OCI-LY3 (cell line): ENCODE data around the gene MSANTD3.
"Not testable (repeated sequence)": the region's sequence is repeated elsewhere in the genome, so short reads cannot be mapped to it uniquely, and the experiment has no call there.

Experiments used
- H2AFZ ChIP-seq: fragments of 200-600, 300-600 bp; shearing (Covaris generic); 2 replicates; pipeline ENCODE4 v1.6.0; 2014; ENCODE audit warnings: antibody characterized with exemption, low read depth, low read length
- H3K27ac ChIP-seq: fragments of 200-600, 300-600 bp; sonication (generic); 2 replicates; pipeline ENCODE4 v1.5.1; 2014; ENCODE audit warnings: mild to moderate bottlenecking, low read length, moderate library complexity, mixed read lengths
- H3K27me3 ChIP-seq: fragments of 200-600, 300-600 bp; sonication (generic); 2 replicates; pipeline ENCODE4 v1.6.1; 2014; ENCODE audit warnings: low read depth, low read length, mixed read lengths
- H3K36me3 ChIP-seq: fragments of 200-600, 300-600 bp; sonication (generic); replicated peaks from 2 replicates; pipeline ENCODE3; 2014; ENCODE audit warnings: low read depth, low read length, mixed read lengths
- H3K4me1 ChIP-seq: fragments of 300-600, 200-600 bp; sonication (generic); 2 replicates; pipeline ENCODE4 v1.6.1; 2014; ENCODE audit warnings: low read length, mixed read lengths
- H3K4me2 ChIP-seq: fragments of 200-600, 300-600 bp; sonication (generic); 2 replicates; pipeline ENCODE4 v1.6.1; 2014; ENCODE audit warnings: low read length, mixed read lengths
- H3K4me3 ChIP-seq: fragments of 300-600, 200-600 bp; sonication (generic); 2 replicates; pipeline ENCODE4 v1.5.1; 2014; ENCODE audit warnings: antibody characterized with exemption, mild to moderate bottlenecking, low read length, moderate library complexity
- H3K79me2 ChIP-seq: fragments of 300-600, 200-600 bp; shearing (Covaris generic); 2 replicates; pipeline ENCODE4 v1.6.1; 2014; ENCODE audit warnings: mild to moderate bottlenecking, low read length, mixed read lengths
- H3K9ac ChIP-seq: fragments of 300-600, 200-600 bp; shearing (Covaris generic); 2 replicates; pipeline ENCODE4 v1.6.0; 2014; ENCODE audit warnings: mild to moderate bottlenecking, low read length, moderate library complexity
- H3K9me3 ChIP-seq: fragments of 200-600, 300-600 bp; shearing (Covaris generic); 2 replicates; pipeline ENCODE4 v1.6.1; 2014; ENCODE audit warnings: low read length, mixed read lengths; ENCODE audit not compliant: insufficient read depth
- H4K20me1 ChIP-seq: fragments of 200-600, 300-600 bp; sonication (generic); 2 replicates; pipeline ENCODE4 v1.6.1; 2016; ENCODE audit warnings: low read length, mixed read lengths; ENCODE audit not compliant: insufficient read depth
- EZH2phosphoT487 ChIP-seq: fragments of 200-600 bp; shearing (Covaris generic); IDR thresholded peaks from 2 replicates; pipeline ENCODE4 v1.6.1; 2018; ENCODE audit warnings: antibody characterized with exemption, mixed run types, low read depth
- TF ChIP-seq, protein P1 (sequence below): fragments of 200-600, 300-600 bp; sonication (generic); IDR thresholded peaks from 2 replicates; pipeline ENCODE4 v1.5.1; 2014; ENCODE audit warnings: antibody characterized with exemption, low read length, low read depth

The MSANTD3 gene

GRCh38 chr9:100413839-100414420 lies 13.0 kb upstream of the MSANTD3 start:
- H3K4me3 ChIP-seq: no peak overlapping the region
- no peaks in the 10 kb centered on the region for H3K79me2 ChIP-seq
- peaks cover 11% of the 10 kb centered on the region for H3K4me1 ChIP-seq
- H3K4me2 ChIP-seq: no peak overlapping the region
- peaks cover 10% of the 10 kb centered on the region; the same call in 1 of the 2 replicates for H3K27me3 ChIP-seq
- H2AFZ ChIP-seq: no peak overlapping the region
- H3K36me3 ChIP-seq: no peaks in the 10 kb centered on the region
- H4K20me1 ChIP-seq: no peaks in the 10 kb centered on the region
- no peak overlapping the region for H3K27ac ChIP-seq
- no peak overlapping the region for H3K9ac ChIP-seq
- TF ChIP-seq, protein P1, sequence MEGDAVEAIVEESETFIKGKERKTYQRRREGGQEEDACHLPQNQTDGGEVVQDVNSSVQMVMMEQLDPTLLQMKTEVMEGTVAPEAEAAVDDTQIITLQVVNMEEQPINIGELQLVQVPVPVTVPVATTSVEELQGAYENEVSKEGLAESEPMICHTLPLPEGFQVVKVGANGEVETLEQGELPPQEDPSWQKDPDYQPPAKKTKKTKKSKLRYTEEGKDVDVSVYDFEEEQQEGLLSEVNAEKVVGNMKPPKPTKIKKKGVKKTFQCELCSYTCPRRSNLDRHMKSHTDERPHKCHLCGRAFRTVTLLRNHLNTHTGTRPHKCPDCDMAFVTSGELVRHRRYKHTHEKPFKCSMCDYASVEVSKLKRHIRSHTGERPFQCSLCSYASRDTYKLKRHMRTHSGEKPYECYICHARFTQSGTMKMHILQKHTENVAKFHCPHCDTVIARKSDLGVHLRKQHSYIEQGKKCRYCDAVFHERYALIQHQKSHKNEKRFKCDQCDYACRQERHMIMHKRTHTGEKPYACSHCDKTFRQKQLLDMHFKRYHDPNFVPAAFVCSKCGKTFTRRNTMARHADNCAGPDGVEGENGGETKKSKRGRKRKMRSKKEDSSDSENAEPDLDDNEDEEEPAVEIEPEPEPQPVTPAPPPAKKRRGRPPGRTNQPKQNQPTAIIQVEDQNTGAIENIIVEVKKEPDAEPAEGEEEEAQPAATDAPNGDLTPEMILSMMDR: no peak
- no peak for TF ChIP-seq EZH2phosphoT487
- H3K9me3 ChIP-seq: no peaks in the 10 kb centered on the region

- TF ChIP-seq, protein P1: no peak
- no peak for TF ChIP-seq EZH2phosphoT487
- no peaks in the 10 kb centered on the region for H4K20me1 ChIP-seq
- peaks cover 15% of the 10 kb centered on the region; the same call in 1 of the 2 replicates for H3K27me3 ChIP-seq
- no peak overlapping the region for H3K27ac ChIP-seq
- H2AFZ ChIP-seq: no peak overlapping the region
- H3K36me3 ChIP-seq: no peaks in the 10 kb centered on the region
- H3K4me1 ChIP-seq: no peaks in the 10 kb centered on the region
- H3K4me3 ChIP-seq: no peak overlapping the region
- H3K4me2 ChIP-seq: no peak overlapping the region
- no peaks in the 10 kb centered on the region for H3K79me2 ChIP-seq
- no peak overlapping the region for H3K9ac ChIP-seq
- no peaks in the 10 kb centered on the region for H3K9me3 ChIP-seq
Observed at GRCh38 chr9:100417815-100418214, 9.1 kb upstream of the MSANTD3 start.

DNA sequence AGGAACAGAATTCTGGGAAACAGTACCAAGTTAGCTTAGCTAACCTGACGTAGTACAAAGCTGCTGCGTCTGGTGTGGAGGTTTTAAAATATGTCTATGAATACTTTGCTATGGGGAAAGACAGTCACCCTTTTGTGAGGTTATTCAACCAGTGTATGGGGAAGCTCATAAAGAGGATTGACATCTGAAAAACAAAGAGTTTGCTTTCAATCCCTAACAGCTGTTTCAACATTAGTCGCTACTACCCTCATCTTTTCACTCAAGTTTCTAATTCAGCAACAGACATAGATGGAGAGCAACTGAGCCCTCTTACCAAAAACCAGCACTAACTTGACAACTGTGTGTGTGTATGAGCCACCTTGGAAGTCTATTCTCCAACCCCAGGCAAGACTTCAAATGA lies 7.8 kb upstream of the MSANTD3 start:
- Histone ChIP-seq H3K4me1 (no peaks in the 10 kb centered on the region), H3K79me2 (no peaks in the 10 kb centered on the region), H3K27me3 (peaks cover 15% of the 10 kb centered on the region; the same call in 1 of the 2 replicates), H4K20me1 (no peaks in the 10 kb centered on the region), H3K36me3 (no peaks in the 10 kb centered on the region), H2AFZ (no peak overlapping the region), H3K4me3 (no peak overlapping the region), H3K9me3 (no peaks in the 10 kb centered on the region), H3K27ac (no peak overlapping the region), H3K9ac (no peak overlapping the region), H3K4me2 (no peak overlapping the region)
- no peak for TF ChIP-seq EZH2phosphoT487
- TF ChIP-seq, protein P1: no peak

- not testable (repeated sequence) for H4K20me1 ChIP-seq, H3K4me2 ChIP-seq, H3K27ac ChIP-seq, H3K4me3 ChIP-seq, H3K9ac ChIP-seq, H3K36me3 ChIP-seq, H3K4me1 ChIP-seq, H3K79me2 ChIP-seq, H3K9me3 ChIP-seq, H2AFZ ChIP-seq
- peaks cover 15% of the 10 kb centered on the region; the same call in 1 of the 2 replicates for H3K27me3 ChIP-seq
Observed at GRCh38 chr9:100421116-100421515, 5.8 kb upstream of the MSANTD3 start.
